HepG2 (cell line): Measurements from ENCODE around the gene KCNH8. TPM values are rescaled to one million over a fixed set of nuclear protein-coding genes. Genes with fewer than 3 reads are reported as not detected.

Source experiments
- ATAC-seq: fragments of 200-7000 bp; cut with Tn5 transposase; 3 replicates; pipeline ENCODE4 v1.9.1; 2020; ENCODE audit warnings: mild to moderate bottlenecking, moderate library complexity
- BruUV-seq: library from RNA; stranded (reverse); fragments of 400-500 nt; replicated peaks from 2 replicates; lab custom pipeline; 2021; lab: Mats Ljungman, UMichigan
- CTCF ChIA-PET: fragments of 300-600 bp; formaldehyde crosslinking; extraction: SDS; loops from one replicate; lab custom pipeline; 2021; ENCODE audit warnings: low total read pairs, inconsistent platforms, low intra/inter-chr PET ratio; lab: Yijun Ruan, JAX
- POLR2A ChIA-PET: fragments of 350-600 bp; sonication (Branson Sonifier 250); formaldehyde crosslinking; loops from one replicate; lab custom pipeline; 2020; ENCODE audit warnings: antibody characterized with exemption, inconsistent platforms; lab: Yijun Ruan, JAX
- DNase-seq: peaks from one replicate; pipeline ENCODE4 v3.0.0-alpha.2; 2015; ENCODE audit warnings: low spot score
- FAIRE-seq: peaks from 3 replicates; lab custom pipeline; 2011; peaks lifted over from hg19 to GRCh38; lab: Jason Lieb, UNC
- H2AFZ ChIP-seq: one replicate; pipeline ENCODE4 v1.6.1; 2011; ENCODE audit warnings: low read length, inconsistent platforms
- H3K27ac ChIP-seq: fragments of 300-600 bp; 3 replicates; pipeline ENCODE4 v1.8.0; 2011; ENCODE audit warnings: mixed run types, mild to moderate bottlenecking, mixed read lengths, low read length, inconsistent platforms; ENCODE audit not compliant: insufficient read depth; ENCODE audit errors: extremely low read length
- H3K27me3 ChIP-seq, 2 experiments: fragments of 200-600 bp in 1 of 2; 2 replicates in 1 of 2; 3 replicates in 1 of 2; pipeline versions ENCODE4 v1.6.0 to v1.8.0; 2011; ENCODE audit warnings: low read length in 2 of 2, mild to moderate bottlenecking in 2 of 2, moderate library complexity in 2 of 2, inconsistent platforms in 1 of 2; ENCODE audit not compliant: insufficient read depth in 2 of 2, control insufficient read depth in 1 of 2
- H3K36me3 ChIP-seq, 2 experiments: fragments of 200-600 bp in 1 of 2; replicated peaks in 1 of 2; 2 replicates in 1 of 2; 3 replicates in 1 of 2; pipeline versions ENCODE4 v1.5.1 to v1.8.0; 2011; ENCODE audit warnings: low read length in 2 of 2, inconsistent platforms in 1 of 2; ENCODE audit not compliant: insufficient read depth in 2 of 2, control insufficient read depth in 1 of 2
- H3K4me1 ChIP-seq: 2 replicates; pipeline ENCODE4 v1.5.1; 2012; ENCODE audit warnings: low read length, inconsistent platforms; ENCODE audit not compliant: insufficient read depth
- H3K4me2 ChIP-seq: 2 replicates; pipeline ENCODE4 v1.6.0; 2011; ENCODE audit warnings: low read depth, low read length, inconsistent platforms
- H3K4me3 ChIP-seq, 3 experiments: fragments of 200-600 bp in 1 of 3; sonication (generic), shearing (Covaris generic) in 1 of 3; replicated peaks in 1 of 3; 2 replicates each; pipeline ENCODE4 v1.5.1; 2011 to 2016; ENCODE audit warnings: low read length in 3 of 3, inconsistent platforms in 2 of 3, low read depth in 2 of 3, mild to moderate bottlenecking in 2 of 3, control low read depth in 1 of 3, mixed read lengths in 1 of 3; ENCODE audit not compliant: insufficient read depth in 1 of 3
- H3K79me2 ChIP-seq: one replicate; pipeline ENCODE4 v1.6.1; 2011; ENCODE audit warnings: low read length, inconsistent platforms; ENCODE audit not compliant: insufficient read depth
- H3K9ac ChIP-seq: 2 replicates; pipeline ENCODE4 v1.6.0; 2011; ENCODE audit warnings: mild to moderate bottlenecking, low read depth, low read length, inconsistent platforms; ENCODE audit not compliant: insufficient read depth
- H3K9me3 ChIP-seq: 2 replicates; pipeline ENCODE4 v1.5.1; 2012; ENCODE audit warnings: mild to moderate bottlenecking, low read length
- H4K20me1 ChIP-seq: 2 replicates; pipeline ENCODE4 v1.6.0; 2011; ENCODE audit warnings: inconsistent platforms, mild to moderate bottlenecking, low read length, moderate library complexity; ENCODE audit not compliant: insufficient read depth
- HOXA5 ChIP-seq: sonication (generic); formaldehyde crosslinking; IDR thresholded peaks from 2 replicates; pipeline ENCODE4 v1.4.0; 2020; ENCODE audit warnings: missing genetic modification reagents
- MAZ ChIP-seq, 2 experiments: sonication (generic) in 1 of 2; formaldehyde crosslinking in 1 of 2; IDR thresholded peaks; 2 replicates each; pipeline versions ENCODE4 v1.5.0 to v1.6.1; 2012 to 2020; ENCODE audit warnings: low read depth in 2 of 2, mild to moderate bottlenecking in 2 of 2, borderline replicate concordance in 1 of 2, improper control_type of control experiment in 1 of 2, low read length in 1 of 2, missing genetic modification reagents in 1 of 2, moderate library complexity in 1 of 2
- MIER2 ChIP-seq: IDR thresholded peaks from 2 replicates; pipeline ENCODE4 v1.6.1; 2016; ENCODE audit warnings: missing biosample characterization, missing genetic modification reagents
- PAF1 ChIP-seq: IDR thresholded peaks from 2 replicates; pipeline ENCODE4 v1.6.1; 2016; ENCODE audit warnings: missing genetic modification reagents, missing compliant biosample characterization
- ZFP1 ChIP-seq: IDR thresholded peaks from 2 replicates; pipeline ENCODE4 v1.6.1; 2016
- WGBS: methylation state at CpG from one replicate; pipeline ENCODE4 v1.1.6; 2017; ENCODE audit warnings: low lambda C conversion rate; 5-methylcytosine and 5-hydroxymethylcytosine counted together
- in situ Hi-C: cut with HindIII; loops from 2 replicates; pipeline ENCODE4 v1.10.0; 2017; ENCODE audit warnings: low pct_unique_long_range_greater_than_20kb; ENCODE audit not compliant: extremely low pct_ligation_motif_present
- intact Hi-C: fragments of 100-400 bp; cut with micrococcal nuclease; formaldehyde crosslinking; loops from one replicate; pipeline ENCODE4 v1.10.0; 2022; ENCODE audit not compliant: unreplicated experiment
- polyA plus RNA-seq, 8 experiments: library from polyadenylated mRNA; depleted of rRNA in 3 of 8; stranded (reverse) in 7 of 8; unstranded in 1 of 8; fragments of >200 nt; fragmentation: Illumina TruSeq in 4 of 8; extraction: Trizol in 4 of 8; gene quantifications; 2 replicates each; pipeline versions ENCODE4 v1.2.1 to v1.2.3, GENCODE V29; 2011 to 2016; ENCODE audit warnings: low read depth in 4 of 8, missing spikeins in 1 of 8, mixed read lengths in 1 of 8; ENCODE audit not compliant: insufficient read depth in 1 of 8
- total RNA-seq, 5 experiments: library from RNA; depleted of rRNA; stranded (reverse); fragments of >200 nt; fragmentation: Illumina TruSeq; extraction: Trizol; gene quantifications; 2 replicates each; pipeline ENCODE4 v1.2.3, GENCODE V29; 2016; ENCODE audit warnings: low read depth in 1 of 5
- TF ChIP-seq, protein P1 (sequence below): sonication (generic); formaldehyde crosslinking; IDR thresholded peaks from 2 replicates; pipeline ENCODE4 v1.4.0; 2020; ENCODE audit warnings: missing genetic modification reagents, borderline replicate concordance
- TF ChIP-seq, protein P2 (sequence below): sonication (generic); formaldehyde crosslinking; IDR thresholded peaks from 2 replicates; pipeline ENCODE4 v1.4.0; 2020; ENCODE audit warnings: mild to moderate bottlenecking, low read depth, missing genetic modification reagents
- TF ChIP-seq, protein P3 (sequence below): sonication (generic); formaldehyde crosslinking; IDR thresholded peaks from 2 replicates; pipeline ENCODE4 v1.8.1; 2023; ENCODE audit warnings: missing genetic modification reagents, mild to moderate bottlenecking, borderline replicate concordance
- TF ChIP-seq, protein P4 (sequence below), 2 experiments: IDR thresholded peaks; 2 replicates each; pipeline ENCODE4 v1.6.1; 2011 to 2012; ENCODE audit warnings: low read length in 2 of 2, borderline replicate concordance in 1 of 2, low read depth in 1 of 2, mild to moderate bottlenecking in 1 of 2, moderate library complexity in 1 of 2

KCNH8 gene
- total and polyA plus RNA-seq, 2 of the 13 experiments (the other 11 are each of a cell fraction or from before 2014, with no cell fraction given), result 0.04 TPM; not detected in 1

DNA sequence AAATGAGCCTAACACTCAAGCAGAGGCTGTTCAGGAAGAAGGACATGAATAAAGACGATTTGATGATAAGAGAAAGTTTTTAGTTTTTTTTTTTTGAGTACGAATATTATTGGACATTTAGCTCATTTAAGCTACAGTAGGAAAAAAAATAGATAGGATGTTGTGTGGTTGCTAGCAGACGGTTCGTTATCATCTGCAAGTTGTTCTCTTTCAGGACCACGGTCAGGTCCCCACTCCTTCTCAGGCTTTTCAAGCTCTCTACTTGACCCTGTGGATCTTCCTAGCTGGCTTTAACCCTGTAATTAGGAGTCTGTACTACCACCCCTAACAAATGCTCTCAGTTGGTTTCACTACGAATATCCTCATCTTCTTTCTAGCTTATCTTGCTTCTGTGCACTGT is 1.1 kb downstream of the KCNH8 start:
- Histone ChIP-seq H3K36me3 (no peaks in the 10 kb centered on the region), H3K9ac (no peak overlapping the region), H3K27me3 (peaks cover 0 to 6% of the 10 kb centered on the region in 2 experiments; a peak in 1 of 5 replicates), H3K4me3 (no peak overlapping the region), H3K9me3 (no peaks in the 10 kb centered on the region), H3K4me2 (no peak overlapping the region), H2AFZ (no peak overlapping the region), H3K27ac (no peak overlapping the region), H3K79me2 (no peaks in the 10 kb centered on the region), H3K4me1 (no peaks in the 10 kb centered on the region), H4K20me1 (no peaks in the 10 kb centered on the region)
- in situ Hi-C loops (no loop called here), intact Hi-C loops (no loop called here)
- ChIA-PET CTCF (no interaction called here), POLR2A (no interaction called here)
- WGBS, result 7% methylated on average over 6 of the region's 6 CpGs
- no TSS peak for BruUV-seq
- no peak for FAIRE-seq
- no peak for ATAC-seq
- no peak for TF ChIP-seq MAZ (IDR thresholded peaks at IDR 0.05; ENCODE audit: borderline replicate concordance, low read depth, low read length)
- TF ChIP-seq MAZ (CRISPR knock-in tag; IDR thresholded peaks at IDR 0.05; ENCODE audit: low read depth), result no peak
- TF ChIP-seq ZFP1 (CRISPR knock-in tag), result no peak
- TF ChIP-seq PAF1 (CRISPR knock-in tag), result no peak
- TF ChIP-seq, protein P1, sequence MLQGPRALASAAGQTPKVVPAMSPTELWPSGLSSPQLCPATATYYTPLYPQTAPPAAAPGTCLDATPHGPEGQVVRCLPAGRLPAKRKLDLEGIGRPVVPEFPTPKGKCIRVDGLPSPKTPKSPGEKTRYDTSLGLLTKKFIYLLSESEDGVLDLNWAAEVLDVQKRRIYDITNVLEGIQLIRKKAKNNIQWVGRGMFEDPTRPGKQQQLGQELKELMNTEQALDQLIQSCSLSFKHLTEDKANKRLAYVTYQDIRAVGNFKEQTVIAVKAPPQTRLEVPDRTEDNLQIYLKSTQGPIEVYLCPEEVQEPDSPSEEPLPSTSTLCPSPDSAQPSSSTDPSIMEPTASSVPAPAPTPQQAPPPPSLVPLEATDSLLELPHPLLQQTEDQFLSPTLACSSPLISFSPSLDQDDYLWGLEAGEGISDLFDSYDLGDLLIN (CRISPR knock-in tag), result no peak
- TF ChIP-seq, protein P2, sequence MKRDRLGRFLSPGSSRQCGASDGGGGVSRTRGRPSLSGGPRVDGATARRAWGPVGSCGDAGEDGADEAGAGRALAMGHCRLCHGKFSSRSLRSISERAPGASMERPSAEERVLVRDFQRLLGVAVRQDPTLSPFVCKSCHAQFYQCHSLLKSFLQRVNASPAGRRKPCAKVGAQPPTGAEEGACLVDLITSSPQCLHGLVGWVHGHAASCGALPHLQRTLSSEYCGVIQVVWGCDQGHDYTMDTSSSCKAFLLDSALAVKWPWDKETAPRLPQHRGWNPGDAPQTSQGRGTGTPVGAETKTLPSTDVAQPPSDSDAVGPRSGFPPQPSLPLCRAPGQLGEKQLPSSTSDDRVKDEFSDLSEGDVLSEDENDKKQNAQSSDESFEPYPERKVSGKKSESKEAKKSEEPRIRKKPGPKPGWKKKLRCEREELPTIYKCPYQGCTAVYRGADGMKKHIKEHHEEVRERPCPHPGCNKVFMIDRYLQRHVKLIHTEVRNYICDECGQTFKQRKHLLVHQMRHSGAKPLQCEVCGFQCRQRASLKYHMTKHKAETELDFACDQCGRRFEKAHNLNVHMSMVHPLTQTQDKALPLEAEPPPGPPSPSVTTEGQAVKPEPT (CRISPR knock-in tag), result no peak
- peak; percentile 92 for TF ChIP-seq MIER2 (CRISPR knock-in tag)
- no peak for TF ChIP-seq HOXA5 (CRISPR knock-in tag)
- TF ChIP-seq, protein P3, sequence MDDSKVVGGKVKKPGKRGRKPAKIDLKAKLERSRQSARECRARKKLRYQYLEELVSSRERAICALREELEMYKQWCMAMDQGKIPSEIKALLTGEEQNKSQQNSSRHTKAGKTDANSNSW (CRISPR knock-in tag), result no peak
- TF ChIP-seq, protein P4, sequence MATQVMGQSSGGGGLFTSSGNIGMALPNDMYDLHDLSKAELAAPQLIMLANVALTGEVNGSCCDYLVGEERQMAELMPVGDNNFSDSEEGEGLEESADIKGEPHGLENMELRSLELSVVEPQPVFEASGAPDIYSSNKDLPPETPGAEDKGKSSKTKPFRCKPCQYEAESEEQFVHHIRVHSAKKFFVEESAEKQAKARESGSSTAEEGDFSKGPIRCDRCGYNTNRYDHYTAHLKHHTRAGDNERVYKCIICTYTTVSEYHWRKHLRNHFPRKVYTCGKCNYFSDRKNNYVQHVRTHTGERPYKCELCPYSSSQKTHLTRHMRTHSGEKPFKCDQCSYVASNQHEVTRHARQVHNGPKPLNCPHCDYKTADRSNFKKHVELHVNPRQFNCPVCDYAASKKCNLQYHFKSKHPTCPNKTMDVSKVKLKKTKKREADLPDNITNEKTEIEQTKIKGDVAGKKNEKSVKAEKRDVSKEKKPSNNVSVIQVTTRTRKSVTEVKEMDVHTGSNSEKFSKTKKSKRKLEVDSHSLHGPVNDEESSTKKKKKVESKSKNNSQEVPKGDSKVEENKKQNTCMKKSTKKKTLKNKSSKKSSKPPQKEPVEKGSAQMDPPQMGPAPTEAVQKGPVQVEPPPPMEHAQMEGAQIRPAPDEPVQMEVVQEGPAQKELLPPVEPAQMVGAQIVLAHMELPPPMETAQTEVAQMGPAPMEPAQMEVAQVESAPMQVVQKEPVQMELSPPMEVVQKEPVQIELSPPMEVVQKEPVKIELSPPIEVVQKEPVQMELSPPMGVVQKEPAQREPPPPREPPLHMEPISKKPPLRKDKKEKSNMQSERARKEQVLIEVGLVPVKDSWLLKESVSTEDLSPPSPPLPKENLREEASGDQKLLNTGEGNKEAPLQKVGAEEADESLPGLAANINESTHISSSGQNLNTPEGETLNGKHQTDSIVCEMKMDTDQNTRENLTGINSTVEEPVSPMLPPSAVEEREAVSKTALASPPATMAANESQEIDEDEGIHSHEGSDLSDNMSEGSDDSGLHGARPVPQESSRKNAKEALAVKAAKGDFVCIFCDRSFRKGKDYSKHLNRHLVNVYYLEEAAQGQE (IDR thresholded peaks at IDR 0.05; ENCODE audit: borderline replicate concordance in 1 of 2, low read depth in 1 of 2, low read length in 2 of 2), result peak; percentile 48 to 93
- DNase-seq, result no peak
